Transverse colon (tissue), 3 donors: ENCODE data around the gene SLC36A2.

Source experiments
- CTCF ChIP-seq, 5 experiments: fragments of 200-600 bp in 3 of 5; fragments of 450-650 bp in 2 of 5; sonication (generic) in 3 of 5; IDR thresholded peaks; 1 replicate in 2 of 5; 2 replicates in 3 of 5; pipeline ENCODE4 v1.5.1; 2016 to 2017; ENCODE audit warnings: antibody characterized with exemption in 5 of 5, inconsistent platforms in 3 of 5, mild to moderate bottlenecking in 2 of 5, moderate library complexity in 1 of 5
- POLR2A ChIP-seq: fragments of 450-650 bp; IDR thresholded peaks from one replicate; pipeline ENCODE4 v1.6.1; 2016; ENCODE audit warnings: antibody characterized with exemption, mild to moderate bottlenecking, moderate library complexity

- TF ChIP-seq POLR2A = no peak
- TF ChIP-seq CTCF (IDR thresholded peaks at IDR 0.05) = no peak
Measured at GRCh38 chr5:151303666-151304065, 43.7 kb downstream of the SLC36A2 start, which contains the start of gene SLC36A3.
